Omental fat pad (tissue), 4 donors: ENCODE data around the gene HDAC2. TPM values are rescaled to one million over a fixed set of nuclear protein-coding genes. Genes with fewer than 3 reads are reported as not detected.

Source experiments
- ATAC-seq: fragments of 150-250 bp; one replicate; pipeline ENCODE4 v1.9.1; 2016; ENCODE audit warnings: mild to moderate bottlenecking, moderate library complexity; ENCODE audit not compliant: low FRiP score
- DNase-seq: peaks from one replicate; pipeline ENCODE4 v3.0.0-alpha.2; 2019; ENCODE audit warnings: low spot score
- total RNA-seq, 4 donors: library from RNA; depleted of rRNA; stranded (reverse); fragments of >200 nt; gene quantifications; one replicate each; pipeline ENCODE4 v1.1.0, GENCODE V29; 2016
- TF ChIP-seq, protein P1 (sequence below), 3 donors: fragments of 450-650 bp; IDR thresholded peaks; one replicate each; pipeline ENCODE4 v1.5.1; 2016 to 2017; ENCODE audit warnings: antibody characterized with exemption in 3 of 3, mild to moderate bottlenecking in 3 of 3, moderate library complexity in 2 of 3

Gene HDAC2
- total RNA-seq, 4 donors from 2014 or later, result 31.0 to 69.2 (median 45.9) TPM

- ATAC-seq, result no peak
- DNase-seq, result no peak
- TF ChIP-seq, protein P1, sequence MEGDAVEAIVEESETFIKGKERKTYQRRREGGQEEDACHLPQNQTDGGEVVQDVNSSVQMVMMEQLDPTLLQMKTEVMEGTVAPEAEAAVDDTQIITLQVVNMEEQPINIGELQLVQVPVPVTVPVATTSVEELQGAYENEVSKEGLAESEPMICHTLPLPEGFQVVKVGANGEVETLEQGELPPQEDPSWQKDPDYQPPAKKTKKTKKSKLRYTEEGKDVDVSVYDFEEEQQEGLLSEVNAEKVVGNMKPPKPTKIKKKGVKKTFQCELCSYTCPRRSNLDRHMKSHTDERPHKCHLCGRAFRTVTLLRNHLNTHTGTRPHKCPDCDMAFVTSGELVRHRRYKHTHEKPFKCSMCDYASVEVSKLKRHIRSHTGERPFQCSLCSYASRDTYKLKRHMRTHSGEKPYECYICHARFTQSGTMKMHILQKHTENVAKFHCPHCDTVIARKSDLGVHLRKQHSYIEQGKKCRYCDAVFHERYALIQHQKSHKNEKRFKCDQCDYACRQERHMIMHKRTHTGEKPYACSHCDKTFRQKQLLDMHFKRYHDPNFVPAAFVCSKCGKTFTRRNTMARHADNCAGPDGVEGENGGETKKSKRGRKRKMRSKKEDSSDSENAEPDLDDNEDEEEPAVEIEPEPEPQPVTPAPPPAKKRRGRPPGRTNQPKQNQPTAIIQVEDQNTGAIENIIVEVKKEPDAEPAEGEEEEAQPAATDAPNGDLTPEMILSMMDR (IDR thresholded peaks at IDR 0.05), result no peak
Observed at GRCh38 chr6:113893866-113894265, 77.1 kb downstream of the HDAC2 start.

- TF ChIP-seq, protein P1 (IDR thresholded peaks at IDR 0.05), result no peak
- ATAC-seq (no peak), DNase-seq (no peak)
Observed at GRCh38 chr6:113893451-113893850, 77.5 kb downstream of the HDAC2 start.

GRCh38 chr6:113888956-113889630, 81.9 kb downstream of the HDAC2 start:
- no peak for ATAC-seq
- no peak for DNase-seq
- TF ChIP-seq, protein P1 (IDR thresholded peaks at IDR 0.05), result no peak

- TF ChIP-seq, protein P1 (IDR thresholded peaks at IDR 0.05), result no peak
- ATAC-seq (no peak), DNase-seq (no peak)
Observed at GRCh38 chr6:113888493-113888892, 82.5 kb downstream of the HDAC2 start.

DNA sequence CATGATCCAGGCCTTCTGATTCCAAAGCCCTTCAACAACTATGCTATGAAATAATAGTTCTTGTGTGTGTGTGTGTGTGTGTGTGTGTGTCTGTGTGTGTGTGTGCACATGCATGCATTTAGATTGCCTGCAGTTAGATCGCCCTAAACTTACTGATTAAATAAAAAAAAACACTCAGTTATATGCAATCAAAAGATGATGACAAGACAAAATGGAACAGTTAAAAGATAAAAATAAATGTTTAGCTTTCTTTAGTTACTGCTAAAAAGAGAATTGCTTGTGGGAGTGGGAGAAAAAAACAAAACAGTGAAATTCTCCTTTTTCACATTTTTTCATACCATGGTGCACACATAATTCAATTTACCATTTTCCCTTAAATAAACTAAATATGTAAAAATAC, 84.4 kb downstream of the HDAC2 start:
- ATAC-seq, result no peak
- no peak for DNase-seq
- TF ChIP-seq, protein P1 (IDR thresholded peaks at IDR 0.05), result no peak

- TF ChIP-seq, protein P1 (IDR thresholded peaks at IDR 0.05), result no peak
- ATAC-seq (no peak), DNase-seq (no peak)
Observed at GRCh38 chr6:113884011-113884410, 86.9 kb downstream of the HDAC2 start.

Other genes with a start within 250 kb of the HDAC2 start
- 10 to 100 TPM; 22.6 to 45.4 (median 24.0) TPM for gene MARCKS, start 113.8 kb downstream of the HDAC2 start, total RNA-seq